ENCODE data around the gene PYHIN1.
A peak's percentile ranks its signal among the peaks of the same experiment; 100 is the strongest.

PYHIN1 gene

DNA sequence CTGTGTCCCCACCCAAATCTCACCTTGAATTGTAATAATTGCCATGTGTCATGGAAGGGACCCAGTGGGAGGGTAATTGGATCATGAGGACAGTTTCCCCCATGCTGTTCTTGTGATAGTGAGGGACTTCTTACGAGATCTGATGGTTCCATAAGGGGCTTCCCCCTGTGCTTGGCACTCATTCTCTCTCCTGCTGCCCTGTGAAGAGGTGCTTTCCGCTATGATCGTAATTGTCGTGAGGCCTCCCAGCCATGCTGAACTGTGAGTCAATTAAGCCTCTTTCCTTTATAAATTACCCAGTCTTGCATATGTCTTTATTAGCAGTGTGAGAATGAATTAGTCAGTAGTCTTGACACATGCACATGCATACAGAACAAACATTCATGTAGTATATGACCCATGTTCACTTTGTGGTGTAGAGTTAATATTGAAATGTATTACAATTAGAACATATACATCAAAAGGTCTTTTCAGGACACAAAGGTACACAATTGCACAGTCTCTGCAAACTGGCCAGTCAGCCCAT lies 61.5 kb downstream of the PYHIN1 start:
- ChIA-PET POLR2A (no interaction called here), CTCF (no interaction called here)
- H3K4me1 ChIP-seq (ENCODE audit: control extremely low read depth in 1 of 4, control insufficient read depth in 4 of 4, insufficient read depth in 4 of 4, low read length in 3 of 4) = no peaks in the 10 kb centered on the region
- DNase-seq = no peak
- peaks cover 0 to 2% (median 0%) of the 10 kb centered on the region in 5 experiments for H3K9me3 ChIP-seq (ENCODE audit: control extremely low read depth in 1 of 5, control insufficient read depth in 4 of 5, insufficient read depth in 2 of 5, low read depth in 1 of 5, low read length in 4 of 5)
- H3K27me3 ChIP-seq (replicated peaks in 2 of 5; ENCODE audit: control insufficient read depth in 4 of 5, insufficient read depth in 5 of 5, low read length in 4 of 5) = no peaks in the 10 kb centered on the region
- H3K4me3 ChIP-seq (ENCODE audit: control insufficient read depth in 1 of 7, extremely low read depth in 1 of 7, insufficient read depth in 4 of 7, low read depth in 2 of 7, low read length in 6 of 7) = no peak overlapping the region
- WGBS (ENCODE audit: insufficient coverage) = 100% methylated on average over 3 of the region's 4 CpGs
- no peak overlapping the region for H3K27ac ChIP-seq (ENCODE audit: insufficient read depth in 1 of 2, low read depth in 1 of 2, low read length in 2 of 2, poor library complexity in 1 of 2, severe bottlenecking in 2 of 2)
- H3K36me3 ChIP-seq (ENCODE audit: control insufficient read depth in 4 of 4, insufficient read depth in 4 of 4, low read length in 3 of 4) = no peaks in the 10 kb centered on the region

DNA sequence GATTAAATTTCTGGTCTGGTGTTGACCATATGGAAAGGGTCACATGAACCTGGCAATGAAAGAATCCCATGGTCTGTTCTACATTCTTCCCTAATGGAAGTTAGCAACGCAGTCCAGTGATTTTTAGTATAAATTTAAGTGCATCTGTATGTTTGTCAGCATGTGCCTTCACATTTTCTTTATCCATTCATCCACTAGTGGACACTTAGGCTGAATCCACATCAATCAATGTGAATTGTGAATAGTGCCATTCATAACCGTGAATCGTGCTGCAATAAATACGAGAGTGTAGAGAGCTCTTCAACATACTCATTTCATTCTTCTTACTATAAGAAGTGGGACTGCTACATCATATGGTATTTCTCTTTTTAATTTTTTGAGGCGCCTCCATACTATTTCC lies 65.6 kb downstream of the PYHIN1 start:
- WGBS (ENCODE audit: insufficient coverage) = 100% methylated on average over 1 of the region's 5 CpGs
- no peak for DNase-seq
- Histone ChIP-seq H3K4me1 (ENCODE audit: control extremely low read depth in 1 of 4, control insufficient read depth in 4 of 4, insufficient read depth in 4 of 4, low read length in 3 of 4) (peaks cover 0 to 6% (median 3%) of the 10 kb centered on the region in 4 experiments), H3K4me3 (ENCODE audit: control insufficient read depth in 1 of 7, extremely low read depth in 1 of 7, insufficient read depth in 4 of 7, low read depth in 2 of 7, low read length in 6 of 7) (no peak overlapping the region), H3K36me3 (ENCODE audit: control insufficient read depth in 4 of 4, insufficient read depth in 4 of 4, low read length in 3 of 4) (no peaks in the 10 kb centered on the region), H3K9me3 (ENCODE audit: control extremely low read depth in 1 of 5, control insufficient read depth in 4 of 5, insufficient read depth in 2 of 5, low read depth in 1 of 5, low read length in 4 of 5) (peaks cover 0 to 2% (median 0%) of the 10 kb centered on the region in 5 experiments), H3K27ac (ENCODE audit: insufficient read depth in 1 of 2, low read depth in 1 of 2, low read length in 2 of 2, poor library complexity in 1 of 2, severe bottlenecking in 2 of 2) (no peak overlapping the region), H3K27me3 (replicated peaks in 2 of 5; ENCODE audit: control insufficient read depth in 4 of 5, insufficient read depth in 5 of 5, low read length in 4 of 5) (no peaks in the 10 kb centered on the region)
- POLR2A ChIA-PET = no interaction called here
- CTCF ChIA-PET = interaction anchor here (0.9 to 1.1 kb wide), 2 partner anchors 9 to 793 kb away, joined by 3 to 4 read pairs; no protein-coding TSS in a partner anchor

DNA sequence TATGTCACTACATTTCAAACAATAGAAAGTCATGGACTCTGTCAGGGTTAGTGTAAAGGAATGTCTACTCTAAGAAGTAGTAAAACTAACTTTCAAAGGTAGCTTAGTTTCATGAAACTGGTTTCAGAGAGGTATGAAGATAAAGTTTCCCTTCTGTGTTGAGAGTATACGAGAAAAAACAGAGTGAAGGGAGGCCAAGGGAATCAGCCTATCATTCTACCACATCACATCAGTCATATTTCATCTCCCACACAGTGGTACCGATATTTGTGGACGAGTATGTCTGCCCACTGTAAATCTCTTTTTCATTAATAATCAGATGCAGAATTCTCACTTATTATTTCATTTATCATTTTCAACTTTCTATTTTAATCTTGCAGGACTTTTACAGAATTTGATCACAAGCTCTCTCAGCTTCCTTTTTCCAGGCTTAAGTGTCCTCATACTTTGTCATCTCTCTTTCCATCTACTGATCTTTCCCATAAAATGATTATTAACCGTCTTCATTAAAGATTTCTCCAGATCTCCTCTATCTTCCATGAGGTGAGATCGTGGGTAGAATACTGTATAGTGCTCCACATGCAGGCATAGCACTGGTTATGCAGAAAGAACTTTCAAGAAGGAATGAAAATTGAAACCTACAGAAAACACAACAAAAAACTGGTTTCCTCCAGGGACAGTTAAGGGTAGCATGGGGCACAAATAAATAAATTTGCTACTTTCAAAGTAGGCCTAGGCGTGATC lies 66.9 kb downstream of the PYHIN1 start:
- Histone ChIP-seq H3K27me3 (replicated peaks in 2 of 5; ENCODE audit: control insufficient read depth in 4 of 5, insufficient read depth in 5 of 5, low read length in 4 of 5) (no peaks in the 10 kb centered on the region), H3K4me3 (ENCODE audit: control insufficient read depth in 1 of 7, extremely low read depth in 1 of 7, insufficient read depth in 4 of 7, low read depth in 2 of 7, low read length in 6 of 7) (peak overlapping the region in 1 of 7 experiments; percentile 54), H3K9me3 (ENCODE audit: control extremely low read depth in 1 of 5, control insufficient read depth in 4 of 5, insufficient read depth in 2 of 5, low read depth in 1 of 5, low read length in 4 of 5) (no peaks in the 10 kb centered on the region), H3K27ac (ENCODE audit: insufficient read depth in 1 of 2, low read depth in 1 of 2, low read length in 2 of 2, poor library complexity in 1 of 2, severe bottlenecking in 2 of 2) (no peak overlapping the region), H3K4me1 (ENCODE audit: control extremely low read depth in 1 of 4, control insufficient read depth in 4 of 4, insufficient read depth in 4 of 4, low read length in 3 of 4) (peaks cover 0 to 6% (median 3%) of the 10 kb centered on the region in 4 experiments), H3K36me3 (ENCODE audit: control insufficient read depth in 4 of 4, insufficient read depth in 4 of 4, low read length in 3 of 4) (no peaks in the 10 kb centered on the region)
- CTCF ChIA-PET = interaction anchor here (0.8 to 1.6 kb wide), 5 partner anchors 9 to 880 kb away, joined by 3 to 5 read pairs (median 5); no protein-coding TSS in a partner anchor
- no peak for DNase-seq
- WGBS (ENCODE audit: insufficient coverage) = 68% methylated on average over 3 of the region's 6 CpGs
- POLR2A ChIA-PET = no interaction called here

DNA sequence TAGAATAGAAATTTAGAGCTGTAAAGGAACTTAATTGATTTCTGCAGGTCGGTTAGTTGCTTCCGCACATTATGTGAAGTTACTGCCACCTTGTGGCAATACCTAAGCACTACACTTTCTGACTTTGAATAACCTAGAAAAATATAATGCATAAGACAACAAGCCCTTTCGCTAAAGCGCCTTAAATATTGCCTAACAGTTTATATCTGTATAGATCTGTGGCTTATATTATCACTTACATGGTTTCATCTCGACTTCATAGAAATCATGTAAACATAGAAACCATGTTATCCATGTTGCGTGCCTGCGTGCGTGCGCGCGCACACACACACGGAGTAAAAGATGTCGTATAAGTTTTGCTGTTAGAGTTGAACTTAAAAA lies 67.4 kb downstream of the PYHIN1 start:
- Histone ChIP-seq H3K27me3 (replicated peaks in 2 of 5; ENCODE audit: control insufficient read depth in 4 of 5, insufficient read depth in 5 of 5, low read length in 4 of 5) (no peaks in the 10 kb centered on the region), H3K9me3 (ENCODE audit: control extremely low read depth in 1 of 5, control insufficient read depth in 4 of 5, insufficient read depth in 2 of 5, low read depth in 1 of 5, low read length in 4 of 5) (no peaks in the 10 kb centered on the region), H3K27ac (ENCODE audit: insufficient read depth in 1 of 2, low read depth in 1 of 2, low read length in 2 of 2, poor library complexity in 1 of 2, severe bottlenecking in 2 of 2) (no peak overlapping the region), H3K4me3 (ENCODE audit: control insufficient read depth in 1 of 7, extremely low read depth in 1 of 7, insufficient read depth in 4 of 7, low read depth in 2 of 7, low read length in 6 of 7) (peak overlapping the region in 1 of 7 experiments; percentile 54), H3K36me3 (ENCODE audit: control insufficient read depth in 4 of 4, insufficient read depth in 4 of 4, low read length in 3 of 4) (no peaks in the 10 kb centered on the region), H3K4me1 (ENCODE audit: control extremely low read depth in 1 of 4, control insufficient read depth in 4 of 4, insufficient read depth in 4 of 4, low read length in 3 of 4) (peaks cover 0 to 6% (median 3%) of the 10 kb centered on the region in 4 experiments)
- CTCF ChIA-PET = interaction anchor here (0.8 to 1.6 kb wide), 5 partner anchors 10 to 881 kb away, joined by 3 to 5 read pairs (median 5); no protein-coding TSS in a partner anchor
- DNase-seq = peak; percentile 70 to 82 (median 77)
- WGBS (ENCODE audit: insufficient coverage) = 0% methylated on average over 1 of the region's 13 CpGs
- POLR2A ChIA-PET = no interaction called here

DNA sequence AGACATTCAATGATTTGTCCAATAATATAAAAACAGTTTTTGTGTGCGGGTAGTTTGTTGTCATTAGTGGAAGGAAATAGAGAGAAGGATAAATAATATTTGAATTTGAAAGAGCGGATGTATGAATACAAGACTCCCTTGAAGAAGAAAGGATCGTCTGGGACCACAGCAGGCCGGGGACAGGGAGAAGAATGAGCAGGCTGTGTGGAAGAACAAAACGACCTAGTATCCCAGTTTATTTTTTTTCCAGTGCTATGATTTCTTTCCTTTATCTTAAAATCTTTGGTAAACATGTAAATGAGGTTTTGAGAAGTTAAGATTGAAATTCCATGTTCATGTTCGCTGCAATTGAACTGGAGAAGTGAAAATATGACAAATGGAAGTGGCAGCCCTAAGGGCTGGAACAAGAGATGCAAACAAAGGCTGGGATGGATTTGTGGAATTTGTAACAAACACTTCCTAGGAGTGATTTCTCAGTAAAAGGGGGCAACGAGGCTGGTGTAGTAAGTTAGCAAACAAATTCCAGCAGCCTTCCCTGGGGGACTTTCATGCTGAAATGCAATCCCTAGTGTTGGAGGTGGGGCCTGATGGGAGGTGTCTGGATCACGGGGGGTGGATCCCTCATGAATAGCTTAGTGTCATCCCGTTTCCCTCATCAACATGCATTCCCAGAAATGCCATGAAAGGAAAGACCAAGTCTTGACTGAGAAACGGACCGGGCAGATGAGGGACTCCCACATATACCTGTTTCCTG lies 68.1 kb downstream of the PYHIN1 start:
- DNase-seq = no peak
- CTCF ChIA-PET = interaction anchor here (1.0 to 1.7 kb wide), 3 partner anchors 10 to 796 kb away, joined by 4 to 6 read pairs (median 5); partner anchors contain the start of gene IFI16
- POLR2A ChIA-PET = no interaction called here
- H3K36me3 ChIP-seq (ENCODE audit: control insufficient read depth in 4 of 4, insufficient read depth in 4 of 4, low read length in 3 of 4) = no peaks in the 10 kb centered on the region
- no peaks in the 10 kb centered on the region for H3K9me3 ChIP-seq (ENCODE audit: control extremely low read depth in 1 of 5, control insufficient read depth in 4 of 5, insufficient read depth in 2 of 5, low read depth in 1 of 5, low read length in 4 of 5)
- WGBS (ENCODE audit: insufficient coverage) = 83% methylated on average over 7 of the region's 11 CpGs
- no peaks in the 10 kb centered on the region for H3K27me3 ChIP-seq (replicated peaks in 2 of 5; ENCODE audit: control insufficient read depth in 4 of 5, insufficient read depth in 5 of 5, low read length in 4 of 5)
- H3K4me1 ChIP-seq (ENCODE audit: control extremely low read depth in 1 of 4, control insufficient read depth in 4 of 4, insufficient read depth in 4 of 4, low read length in 3 of 4) = peaks cover 0 to 6% (median 3%) of the 10 kb centered on the region in 4 experiments
- no peak overlapping the region for H3K27ac ChIP-seq (ENCODE audit: insufficient read depth in 1 of 2, low read depth in 1 of 2, low read length in 2 of 2, poor library complexity in 1 of 2, severe bottlenecking in 2 of 2)
- no peak overlapping the region for H3K4me3 ChIP-seq (ENCODE audit: control insufficient read depth in 1 of 7, extremely low read depth in 1 of 7, insufficient read depth in 4 of 7, low read depth in 2 of 7, low read length in 6 of 7)

DNA sequence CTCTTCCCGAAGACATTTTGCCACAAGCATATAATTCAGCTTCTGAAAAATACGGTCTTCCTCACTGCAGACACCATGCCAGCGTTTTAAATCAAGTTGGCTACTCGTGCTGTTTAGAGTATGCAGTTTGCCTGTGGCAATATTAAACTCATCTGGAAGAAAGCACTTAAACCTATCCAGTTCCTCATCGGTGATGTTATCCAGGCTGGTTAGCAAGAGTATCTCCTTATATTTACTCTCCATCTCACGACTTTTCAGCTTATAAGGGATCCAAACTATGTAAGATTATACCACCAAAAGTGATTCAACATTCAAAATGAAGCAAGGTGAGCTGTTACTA lies 68.7 kb downstream of the PYHIN1 start:
- Histone ChIP-seq H3K36me3 (ENCODE audit: control insufficient read depth in 4 of 4, insufficient read depth in 4 of 4, low read length in 3 of 4) (no peaks in the 10 kb centered on the region), H3K27me3 (replicated peaks in 2 of 5; ENCODE audit: control insufficient read depth in 4 of 5, insufficient read depth in 5 of 5, low read length in 4 of 5) (no peaks in the 10 kb centered on the region), H3K4me3 (ENCODE audit: control insufficient read depth in 1 of 7, extremely low read depth in 1 of 7, insufficient read depth in 4 of 7, low read depth in 2 of 7, low read length in 6 of 7) (no peak overlapping the region), H3K9me3 (ENCODE audit: control extremely low read depth in 1 of 5, control insufficient read depth in 4 of 5, insufficient read depth in 2 of 5, low read depth in 1 of 5, low read length in 4 of 5) (no peaks in the 10 kb centered on the region), H3K4me1 (ENCODE audit: control extremely low read depth in 1 of 4, control insufficient read depth in 4 of 4, insufficient read depth in 4 of 4, low read length in 3 of 4) (peaks cover 0 to 6% (median 3%) of the 10 kb centered on the region in 4 experiments), H3K27ac (ENCODE audit: insufficient read depth in 1 of 2, low read depth in 1 of 2, low read length in 2 of 2, poor library complexity in 1 of 2, severe bottlenecking in 2 of 2) (no peak overlapping the region)
- DNase-seq = no peak
- WGBS (ENCODE audit: insufficient coverage) = 73% methylated on average over 3 of the region's 6 CpGs
- ChIA-PET CTCF (interaction anchor here (1.0 to 1.7 kb wide), 3 partner anchors 10 to 796 kb away, joined by 4 to 6 read pairs (median 5); partner anchors contain the start of gene IFI16), POLR2A (no interaction called here)
